ENCODE results near the gene CDT1.
A peak's percentile ranks its signal among the peaks of the same experiment; 100 is the strongest.

CDT1 gene

GRCh38 chr16:88840600-88841215 is 37.1 kb downstream of the CDT1 start:
- DNase-seq: no peak

GRCh38 chr16:88841521-88842307 is 38.1 kb downstream of the CDT1 start:
- DNase-seq: no peak

DNA sequence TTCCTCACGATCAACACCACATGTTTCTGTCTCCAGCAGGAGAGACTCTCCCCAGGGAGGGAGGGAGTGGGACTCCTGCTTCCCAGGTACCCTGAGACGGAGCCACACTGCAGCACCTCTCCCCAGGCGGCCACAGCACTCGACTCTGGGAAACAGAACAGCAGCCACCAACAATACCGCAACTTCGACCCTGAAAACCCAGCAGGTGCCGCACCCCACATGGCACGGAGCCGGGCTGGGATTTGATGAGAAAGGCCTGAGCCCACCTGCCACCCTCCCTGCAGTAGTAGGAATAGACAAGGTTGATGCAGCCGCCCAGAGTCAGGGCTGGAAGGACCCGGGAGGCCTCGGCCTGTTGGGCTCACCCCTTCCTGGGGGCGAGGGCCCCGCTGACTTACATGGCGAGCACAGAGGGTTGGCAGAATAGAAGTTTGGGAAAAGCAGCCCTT is 38.7 kb downstream of the CDT1 start:
- DNase-seq: no peak

DNA sequence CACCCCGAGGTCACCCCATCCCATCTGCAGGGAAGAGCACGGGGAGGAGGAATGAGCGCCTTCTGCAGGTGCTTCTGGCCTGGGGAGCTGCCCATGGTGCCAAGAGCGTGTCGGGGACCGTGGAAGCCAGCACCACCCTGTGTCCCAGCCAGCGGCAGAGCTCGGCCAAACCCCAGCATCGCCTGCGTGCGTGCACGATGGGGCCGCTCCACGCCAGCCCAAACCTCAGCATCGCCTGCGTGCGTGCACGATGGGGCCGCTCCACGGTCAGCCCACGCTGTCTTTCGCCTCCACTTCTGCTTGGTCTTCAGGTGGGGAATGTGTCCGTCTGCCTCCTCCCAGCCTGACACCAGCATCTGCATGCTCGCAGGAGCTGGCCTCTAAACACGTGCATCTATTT is 39.2 kb downstream of the CDT1 start:
- no peak for DNase-seq

GRCh38 chr16:88843256-88843655 is 39.7 kb downstream of the CDT1 start:
- DNase-seq: no peak

DNA sequence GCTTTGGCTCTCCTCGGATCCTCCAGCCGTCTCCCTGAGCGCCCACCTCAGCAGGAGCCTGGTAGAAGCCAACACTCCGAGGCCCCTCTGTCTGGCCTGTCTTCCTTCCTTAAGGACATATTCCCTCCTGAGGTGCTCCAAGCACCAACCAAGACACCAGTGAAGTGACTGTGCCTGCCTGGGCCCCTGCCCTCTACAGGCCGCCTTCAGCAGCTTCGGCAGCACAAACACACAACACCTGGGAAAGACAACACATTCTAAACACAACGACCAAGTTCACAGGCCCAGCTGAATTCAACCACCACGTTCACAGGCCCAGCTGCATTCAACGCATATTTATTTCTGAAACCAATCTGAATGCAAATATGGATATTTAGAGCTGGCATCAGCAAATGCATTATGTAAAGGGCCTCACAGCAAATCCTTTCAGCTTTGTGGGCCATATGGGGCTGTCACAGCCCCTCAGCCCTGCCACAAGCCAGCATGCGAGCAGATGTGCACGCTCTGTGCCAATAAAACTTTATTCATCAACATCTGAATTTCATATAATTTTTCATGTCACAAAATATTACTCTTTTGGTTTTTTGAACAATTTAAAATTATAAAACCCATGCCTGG is 40.9 kb downstream of the CDT1 start:
- no peak for DNase-seq

- no peak for DNase-seq
These were observed 42.5 kb downstream of the CDT1 start for GRCh38 chr16:88846088-88846487.

- no peak for DNase-seq
These were observed 44.1 kb downstream of the CDT1 start for GRCh38 chr16:88847654-88848053.

GRCh38 chr16:88848557-88848956 is 45.0 kb downstream of the CDT1 start:
- DNase-seq: no peak

- DNase-seq: no peak
These were observed 47.1 kb downstream of the CDT1 start for GRCh38 chr16:88850531-88851199.

- DNase-seq: no peak
These were observed 48.0 kb downstream of the CDT1 start for GRCh38 chr16:88851616-88852015.

DNA sequence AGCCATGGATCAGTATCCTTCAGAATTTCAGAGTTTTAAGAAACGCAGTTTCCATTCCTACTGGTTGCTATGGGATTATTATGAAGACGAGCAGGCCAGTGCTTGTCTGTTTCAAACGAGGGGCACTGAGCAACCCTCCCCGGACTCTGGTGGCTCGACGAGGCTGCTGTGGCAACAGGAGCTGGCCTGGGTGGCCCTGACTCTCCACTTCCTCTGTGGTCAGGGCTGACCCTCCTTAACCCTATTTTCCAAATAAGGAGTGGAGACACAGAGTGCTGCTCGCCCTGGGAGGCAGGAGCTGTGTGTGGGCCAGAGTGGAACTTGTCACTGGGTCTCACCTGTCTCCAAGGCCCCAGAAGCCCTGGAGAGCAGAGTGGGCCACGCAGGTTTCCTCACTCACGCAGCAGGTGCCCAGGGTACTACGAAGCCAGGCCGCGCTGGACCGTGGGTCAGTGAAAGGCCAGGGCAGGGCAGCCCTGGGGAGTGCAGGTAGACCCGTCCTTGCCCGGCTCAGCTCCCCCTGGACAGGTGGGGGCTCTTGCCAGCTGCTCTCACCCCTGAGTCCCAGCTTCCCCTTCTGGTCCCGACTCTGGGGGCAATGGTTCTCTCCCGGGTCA is 49.8 kb downstream of the CDT1 start:
- no peak for DNase-seq

DNA sequence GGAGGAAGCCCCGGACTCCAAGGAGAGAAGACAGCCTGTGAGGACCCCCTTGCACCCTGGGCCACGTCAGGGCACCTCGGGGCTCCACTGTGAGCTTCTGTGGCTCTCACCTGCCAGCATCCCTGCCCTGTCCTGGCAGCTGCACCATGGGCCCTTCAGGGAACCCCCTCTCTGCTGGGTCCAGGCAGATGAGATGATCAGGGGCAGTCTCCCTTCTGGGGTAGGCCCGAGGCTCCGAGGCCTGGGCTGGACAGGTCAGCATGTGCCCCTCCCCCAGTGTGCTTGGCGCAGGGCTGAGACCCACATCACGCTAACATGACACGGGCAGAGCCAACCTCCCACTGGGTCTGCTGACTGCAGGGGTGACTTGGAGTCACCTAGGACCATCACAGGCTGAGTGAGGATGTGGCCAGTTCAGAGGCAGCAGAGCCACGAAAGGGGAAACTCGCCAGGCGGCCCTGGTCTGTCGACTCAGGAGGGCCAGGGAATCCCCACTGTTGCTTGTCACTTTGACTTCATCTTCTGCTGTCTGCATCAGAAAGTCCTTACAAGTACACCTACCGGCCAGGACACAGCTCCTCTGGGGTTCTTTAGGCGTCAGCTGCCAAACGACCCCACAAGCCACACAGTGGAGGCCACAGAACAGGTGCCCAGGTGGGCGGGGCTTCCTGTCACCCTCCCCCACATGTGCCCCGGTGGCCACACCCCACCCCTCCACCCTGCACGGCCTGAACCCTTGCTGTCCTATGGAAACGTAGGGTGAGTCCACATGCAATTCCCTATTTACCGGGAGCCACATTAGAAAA is 50.9 kb downstream of the CDT1 start:
- DNase-seq: no peak

DNA sequence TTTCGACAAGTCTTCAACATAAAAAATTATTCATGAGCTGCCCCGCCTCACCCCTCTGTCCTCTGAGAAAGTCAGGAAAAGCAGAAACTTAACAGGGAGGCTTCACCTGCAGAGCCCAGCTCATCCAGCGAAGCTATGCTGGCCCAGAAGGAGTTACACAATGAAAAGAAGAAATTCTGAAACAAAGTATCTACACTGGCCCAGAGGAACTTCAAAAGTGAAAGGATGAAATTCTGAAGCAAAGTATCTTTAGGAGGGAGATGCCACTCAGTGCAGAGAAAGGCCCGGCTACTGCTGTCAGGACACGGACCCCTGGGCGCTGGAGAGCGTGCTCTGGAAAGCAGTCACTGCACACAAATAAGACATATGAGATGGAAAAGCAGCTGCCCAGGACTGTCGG is 51.6 kb downstream of the CDT1 start:
- no peak for DNase-seq

DNA sequence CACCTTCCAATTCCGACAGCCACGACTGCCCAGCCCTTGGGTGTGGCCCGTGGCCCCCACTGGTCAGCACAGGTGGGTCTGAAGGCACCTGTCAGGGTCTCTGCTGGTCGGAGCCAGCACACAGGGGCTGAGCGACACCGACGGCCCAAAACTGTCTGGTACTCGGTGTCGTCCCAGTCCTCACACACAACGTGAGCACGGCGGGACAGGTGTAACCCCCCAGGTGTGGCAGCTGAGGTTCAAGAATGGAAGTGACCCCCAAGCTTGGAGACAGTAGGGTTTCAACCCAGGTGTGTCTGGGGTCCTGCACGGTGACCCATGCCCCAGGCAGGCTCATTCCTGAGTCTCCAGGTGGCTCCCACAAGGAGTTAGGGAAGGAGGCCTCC is 52.1 kb downstream of the CDT1 start:
- no peak for DNase-seq

- no peak for DNase-seq
These were observed 52.7 kb downstream of the CDT1 start for GRCh38 chr16:88856122-88856827.

GRCh38 chr16:88856828-88857727 is 53.5 kb downstream of the CDT1 start, which contains the start of the genes GALNS and TRAPPC2L:
Gene GALNS, minus strand, starts transcription at chr16:88856947. Its CDS starts 70 bp downstream, at chr16:88856877.
Gene TRAPPC2L, plus strand, starts transcription at chr16:88857127. Its CDS starts 24 bp downstream, at chr16:88857151.
- DNase-seq: peak; percentile 99

GRCh38 chr16:88857728-88858339 is 54.2 kb downstream of the CDT1 start:
- peak; percentile 77 for DNase-seq

All from midbrain (tissue), 1 donor.